ENCODE results near the gene CACNA2D3. TPM values are rescaled to one million over a fixed set of nuclear protein-coding genes. Genes with fewer than 3 reads are reported as not detected.

The CACNA2D3 gene
- total and polyA plus RNA-seq, 12 donors = 0.51 to 43.5 (median 19.3) TPM

DNA sequence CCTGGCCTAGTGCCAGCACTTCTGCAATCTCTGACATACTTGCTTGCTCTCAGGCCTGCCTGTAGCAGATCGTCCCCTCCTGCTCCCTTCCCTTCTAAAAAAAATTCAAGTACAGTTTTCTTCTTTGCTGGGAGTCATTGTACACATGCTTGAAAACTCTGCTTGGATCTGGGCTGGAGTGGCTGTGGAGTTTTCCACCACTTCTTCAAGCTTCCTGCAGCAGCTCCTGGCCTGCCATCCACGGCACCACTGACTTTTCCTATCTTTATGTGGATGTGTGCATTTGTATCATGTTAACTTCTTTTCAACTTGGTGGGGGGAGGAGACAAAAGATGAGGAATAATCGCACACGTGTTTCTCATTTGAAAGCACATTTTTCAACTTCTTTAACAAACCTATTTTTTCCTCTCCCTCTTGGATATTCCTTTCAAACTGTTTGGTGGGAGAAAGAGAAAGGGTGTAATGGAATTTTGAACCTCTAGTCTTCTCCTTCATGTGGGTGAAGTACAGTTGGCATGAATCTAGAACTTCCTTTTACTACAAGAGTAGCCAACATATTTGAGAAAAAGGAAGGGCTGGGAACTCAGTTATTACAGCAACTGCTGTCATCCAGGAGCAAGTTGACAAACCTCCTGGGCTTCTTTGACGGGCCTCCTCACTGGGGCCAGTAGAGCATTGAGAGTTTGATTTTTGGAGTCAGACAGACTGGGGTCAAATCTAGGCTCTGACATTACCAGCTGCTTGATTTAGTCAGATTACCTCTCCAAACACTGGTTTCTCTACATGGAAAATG is 866.7 kb downstream of the CACNA2D3 start:
- no peaks in the 10 kb centered on the region for H3K36me3 ChIP-seq
- H3K27ac ChIP-seq = peak overlapping the region in 1 of 10 donors; percentile 74
- 38 to 51% methylated on average over 5 of the region's 5 CpGs for WGBS, 2 donors
- TF ChIP-seq, protein P1, sequence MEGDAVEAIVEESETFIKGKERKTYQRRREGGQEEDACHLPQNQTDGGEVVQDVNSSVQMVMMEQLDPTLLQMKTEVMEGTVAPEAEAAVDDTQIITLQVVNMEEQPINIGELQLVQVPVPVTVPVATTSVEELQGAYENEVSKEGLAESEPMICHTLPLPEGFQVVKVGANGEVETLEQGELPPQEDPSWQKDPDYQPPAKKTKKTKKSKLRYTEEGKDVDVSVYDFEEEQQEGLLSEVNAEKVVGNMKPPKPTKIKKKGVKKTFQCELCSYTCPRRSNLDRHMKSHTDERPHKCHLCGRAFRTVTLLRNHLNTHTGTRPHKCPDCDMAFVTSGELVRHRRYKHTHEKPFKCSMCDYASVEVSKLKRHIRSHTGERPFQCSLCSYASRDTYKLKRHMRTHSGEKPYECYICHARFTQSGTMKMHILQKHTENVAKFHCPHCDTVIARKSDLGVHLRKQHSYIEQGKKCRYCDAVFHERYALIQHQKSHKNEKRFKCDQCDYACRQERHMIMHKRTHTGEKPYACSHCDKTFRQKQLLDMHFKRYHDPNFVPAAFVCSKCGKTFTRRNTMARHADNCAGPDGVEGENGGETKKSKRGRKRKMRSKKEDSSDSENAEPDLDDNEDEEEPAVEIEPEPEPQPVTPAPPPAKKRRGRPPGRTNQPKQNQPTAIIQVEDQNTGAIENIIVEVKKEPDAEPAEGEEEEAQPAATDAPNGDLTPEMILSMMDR (IDR thresholded peaks at IDR 0.05) = no peak
- no peaks in the 10 kb centered on the region for H3K9me3 ChIP-seq
- ATAC-seq = peak in 7 of 8 donors; percentile 74 to 84 (median 80)
- H3K27me3 ChIP-seq = no peaks in the 10 kb centered on the region
- peaks cover 0 to 44% (median 15%) of the 10 kb centered on the region in 9 donors for H3K4me1 ChIP-seq
- DNase-seq = peak in 1 of 2 donors; percentile 39
- intact Hi-C loops (cut with DNase I) = no loop called here
- H3K4me3 ChIP-seq = no peak overlapping the region

DNA sequence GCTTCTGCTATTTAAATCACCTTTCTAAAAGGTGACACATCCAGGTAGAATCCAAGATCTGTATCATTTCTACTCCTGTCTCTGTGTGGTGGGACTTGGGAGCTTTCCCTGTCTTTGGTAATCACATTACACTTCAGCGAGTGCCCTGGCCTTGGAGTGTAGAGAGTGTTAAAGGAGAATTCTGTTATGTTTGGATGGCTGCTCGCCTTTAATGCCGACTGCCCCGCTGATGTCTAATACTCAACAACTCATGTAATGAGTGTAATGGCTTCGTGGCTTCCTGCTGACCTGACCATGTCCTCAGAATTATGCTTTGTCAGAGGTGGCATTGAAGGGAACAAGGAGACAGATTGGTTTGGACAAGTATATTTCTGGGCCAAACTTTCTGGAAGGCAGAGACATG is 871.8 kb downstream of the CACNA2D3 start:
- DNase-seq (no peak), ATAC-seq (no peak)
- no peaks in the 10 kb centered on the region for H3K36me3 ChIP-seq
- no peak overlapping the region for H3K4me3 ChIP-seq
- intact Hi-C loops (cut with DNase I) = no loop called here
- no peaks in the 10 kb centered on the region for H3K27me3 ChIP-seq
- peaks cover 0 to 9% (median 3%) of the 10 kb centered on the region in 9 donors for H3K4me1 ChIP-seq
- 62 to 70% methylated on average over 5 of the region's 5 CpGs for WGBS, 2 donors
- TF ChIP-seq, protein P1 (IDR thresholded peaks at IDR 0.05) = no peak
- H3K27ac ChIP-seq = no peak overlapping the region
- no peaks in the 10 kb centered on the region for H3K9me3 ChIP-seq

DNA sequence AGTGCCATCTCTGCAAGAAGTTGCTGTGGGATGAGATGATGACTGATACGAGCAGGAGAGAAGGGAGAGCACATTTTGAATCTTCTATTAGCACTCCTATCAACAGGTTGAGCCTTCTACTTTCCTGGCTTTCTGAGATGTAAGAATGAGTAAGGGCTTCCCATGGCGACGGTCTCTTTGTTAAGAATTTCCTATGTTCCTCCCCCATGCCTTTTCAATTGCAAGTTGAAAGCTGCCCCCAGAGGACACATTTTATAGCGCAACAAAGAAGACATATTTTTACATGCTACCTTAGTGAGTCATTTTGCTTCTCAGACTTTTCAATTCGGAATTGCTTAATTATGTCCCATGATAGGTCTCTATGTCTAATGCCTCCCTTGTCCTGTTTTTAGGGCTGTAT is 876.8 kb downstream of the CACNA2D3 start:
- Histone ChIP-seq H3K4me1 (peaks cover 0 to 16% (median 6%) of the 10 kb centered on the region in 9 donors), H3K27ac (no peak overlapping the region), H3K27me3 (no peaks in the 10 kb centered on the region), H3K4me3 (no peak overlapping the region), H3K36me3 (no peaks in the 10 kb centered on the region), H3K9me3 (peaks cover 0 to 1% (median 0%) of the 10 kb centered on the region in 11 donors)
- TF ChIP-seq, protein P1 (IDR thresholded peaks at IDR 0.05) = peak in 2 of 9 donors; percentile 12 to 26
- 49 to 52% methylated on average over 5 of the region's 5 CpGs for WGBS, 2 donors
- peak in 1 of 8 donors; percentile 37 for ATAC-seq
- intact Hi-C loops (cut with DNase I) = no loop called here
- no peak for DNase-seq

DNA sequence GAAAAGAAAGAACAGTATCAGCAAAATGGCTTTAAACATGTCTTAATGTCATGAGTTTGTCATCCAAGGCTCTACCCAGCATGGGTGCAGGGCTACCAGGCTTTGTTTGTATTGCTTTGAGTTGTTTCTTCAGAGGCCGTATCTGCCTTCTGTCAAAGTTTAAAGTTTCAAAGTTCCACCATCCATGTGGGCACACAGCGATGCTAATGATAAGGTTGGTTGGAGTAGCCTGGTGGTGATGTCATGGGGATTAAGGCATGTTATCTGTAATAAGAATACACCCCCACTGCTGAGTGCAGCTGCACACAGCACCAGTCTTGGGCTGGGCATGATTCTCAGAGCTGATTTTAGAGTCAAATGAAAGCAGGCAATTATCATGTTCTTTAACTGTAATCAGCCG is 877.5 kb downstream of the CACNA2D3 start:
- Histone ChIP-seq H3K27ac (no peak overlapping the region), H3K27me3 (no peaks in the 10 kb centered on the region), H3K36me3 (no peaks in the 10 kb centered on the region), H3K4me1 (peaks cover 0 to 16% (median 6%) of the 10 kb centered on the region in 9 donors), H3K4me3 (no peak overlapping the region), H3K9me3 (peaks cover 0 to 2% (median 0%) of the 10 kb centered on the region in 11 donors)
- ATAC-seq = no peak
- TF ChIP-seq, protein P1 (IDR thresholded peaks at IDR 0.05) = no peak
- no peak for DNase-seq
- intact Hi-C loops (cut with DNase I) = no loop called here
- WGBS, 2 donors = 68 to 74% methylated on average over 3 of the region's 3 CpGs
